Erythroblast (primary cell): ENCODE data around the gene ATRNL1.

ENCODE experiments used
- GATA1 ChIP-seq: IDR thresholded peaks from 2 replicates; pipeline ENCODE4 v1.6.1; 2011; ENCODE audit warnings: low read depth, mild to moderate bottlenecking, control low read depth, low read length, moderate library complexity
- POLR2A ChIP-seq: IDR thresholded peaks from 2 replicates; pipeline ENCODE4 v1.6.1; 2011; ENCODE audit warnings: mild to moderate bottlenecking, low read length

DNA sequence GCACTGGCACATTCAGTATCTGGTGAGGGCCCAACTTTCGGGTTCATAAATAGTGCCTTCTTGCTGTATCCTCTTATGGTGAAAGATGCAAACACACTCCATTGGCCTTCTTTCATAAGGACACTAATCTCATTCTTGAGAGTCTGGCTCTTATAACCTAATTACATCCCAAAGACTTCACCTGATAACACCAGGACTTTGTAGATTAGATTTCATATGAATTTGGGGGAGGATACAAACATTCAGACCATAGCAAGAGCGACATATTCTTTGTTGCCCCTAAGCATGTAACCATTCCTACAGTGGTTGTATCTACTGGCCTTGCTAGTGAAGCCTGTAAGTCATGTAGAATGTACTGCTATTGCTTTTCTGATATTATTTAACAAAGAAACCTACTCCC lies 654.6 kb downstream of the ATRNL1 start:
- no peak for TF ChIP-seq POLR2A
- TF ChIP-seq GATA1: no peak
